Measurements from ENCODE around the gene SCN3B.

SCN3B gene

GRCh38 chr11:123594188-123594901 is 60.1 kb downstream of the SCN3B start:
- H3K4me1 ChIP-seq (ENCODE audit: control insufficient read depth, insufficient read depth, low read length), result no peaks in the 10 kb centered on the region
- H3K4me3 ChIP-seq (ENCODE audit: low read depth, low read length), result no peak overlapping the region
- ChIA-PET POLR2A (no interaction called here), CTCF (no interaction called here)
- no peak for TF ChIP-seq ZNF658 (tag by site-specific recombination; IDR thresholded peaks at IDR 0.05)
- no peak for TF ChIP-seq SP2 (tag by site-specific recombination; IDR thresholded peaks at IDR 0.05)
- TF ChIP-seq, protein P1, sequence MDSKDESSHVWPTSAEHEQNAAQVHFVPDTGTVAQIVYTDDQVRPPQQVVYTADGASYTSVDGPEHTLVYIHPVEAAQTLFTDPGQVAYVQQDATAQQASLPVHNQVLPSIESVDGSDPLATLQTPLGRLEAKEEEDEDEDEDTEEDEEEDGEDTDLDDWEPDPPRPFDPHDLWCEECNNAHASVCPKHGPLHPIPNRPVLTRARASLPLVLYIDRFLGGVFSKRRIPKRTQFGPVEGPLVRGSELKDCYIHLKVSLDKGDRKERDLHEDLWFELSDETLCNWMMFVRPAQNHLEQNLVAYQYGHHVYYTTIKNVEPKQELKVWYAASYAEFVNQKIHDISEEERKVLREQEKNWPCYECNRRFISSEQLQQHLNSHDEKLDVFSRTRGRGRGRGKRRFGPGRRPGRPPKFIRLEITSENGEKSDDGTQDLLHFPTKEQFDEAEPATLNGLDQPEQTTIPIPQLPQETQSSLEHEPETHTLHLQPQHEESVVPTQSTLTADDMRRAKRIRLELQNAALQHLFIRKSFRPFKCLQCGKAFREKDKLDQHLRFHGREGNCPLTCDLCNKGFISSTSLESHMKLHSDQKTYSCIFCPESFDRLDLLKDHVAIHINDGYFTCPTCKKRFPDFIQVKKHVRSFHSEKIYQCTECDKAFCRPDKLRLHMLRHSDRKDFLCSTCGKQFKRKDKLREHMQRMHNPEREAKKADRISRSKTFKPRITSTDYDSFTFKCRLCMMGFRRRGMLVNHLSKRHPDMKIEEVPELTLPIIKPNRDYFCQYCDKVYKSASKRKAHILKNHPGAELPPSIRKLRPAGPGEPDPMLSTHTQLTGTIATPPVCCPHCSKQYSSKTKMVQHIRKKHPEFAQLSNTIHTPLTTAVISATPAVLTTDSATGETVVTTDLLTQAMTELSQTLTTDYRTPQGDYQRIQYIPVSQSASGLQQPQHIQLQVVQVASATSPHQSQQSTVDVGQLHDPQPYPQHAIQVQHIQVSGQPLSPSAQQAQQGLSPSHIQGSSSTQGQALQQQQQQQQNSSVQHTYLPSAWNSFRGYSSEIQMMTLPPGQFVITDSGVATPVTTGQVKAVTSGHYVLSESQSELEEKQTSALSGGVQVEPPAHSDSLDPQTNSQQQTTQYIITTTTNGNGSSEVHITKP (tag by site-specific recombination; IDR thresholded peaks at IDR 0.05), result peak; percentile 72
- no peak for TF ChIP-seq ZNF19 (tag by site-specific recombination; IDR thresholded peaks at IDR 0.05; ENCODE audit: low read depth)
- TF ChIP-seq ZSCAN30 (tag by site-specific recombination; IDR thresholded peaks at IDR 0.05), result no peak
- TF ChIP-seq BCL6B (tag by site-specific recombination; IDR thresholded peaks at IDR 0.05), result no peak
- H3K9me3 ChIP-seq (ENCODE audit: control insufficient read depth, insufficient read depth, low read depth, low read length), result no peaks in the 10 kb centered on the region
- peaks cover 0 to 44% of the 10 kb centered on the region in 2 experiments; a peak in 1 of 3 replicates for H3K36me3 ChIP-seq (ENCODE audit: control insufficient read depth in 2 of 2, insufficient read depth in 1 of 2, low read length in 2 of 2)
- no peak overlapping the region for H3K27ac ChIP-seq (ENCODE audit: extremely low read depth, low read depth, low read length)

DNA sequence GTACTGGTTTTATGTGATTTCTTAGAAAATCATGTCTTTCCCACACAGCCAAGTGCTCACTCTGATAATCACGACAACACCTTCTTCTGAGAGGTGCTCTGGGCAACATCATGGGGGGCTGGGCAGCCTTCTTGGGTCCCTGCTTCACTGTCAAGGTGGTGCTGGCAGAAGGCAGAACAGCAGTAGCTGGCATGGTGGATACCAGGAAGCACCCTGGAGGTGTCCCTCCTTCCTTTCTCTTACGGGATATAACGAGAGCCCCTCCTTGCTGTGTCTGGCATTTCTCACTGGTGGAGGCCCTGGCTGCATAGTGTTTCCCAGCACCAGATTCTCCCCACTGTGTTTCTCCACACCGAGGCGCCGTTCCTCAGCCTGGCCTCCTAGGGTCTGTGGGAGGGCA is 60.9 kb downstream of the SCN3B start:
- CTCF ChIA-PET, result no interaction called here
- H3K4me1 ChIP-seq (ENCODE audit: control insufficient read depth, insufficient read depth, low read length), result no peaks in the 10 kb centered on the region

More for the DNA sequence above, 60.9 kb downstream of the SCN3B start:
- POLR2A ChIA-PET, result no interaction called here
- Histone ChIP-seq H3K27ac (ENCODE audit: extremely low read depth, low read depth, low read length) (no peak overlapping the region), H3K36me3 (ENCODE audit: control insufficient read depth in 2 of 2, insufficient read depth in 1 of 2, low read length in 2 of 2) (peaks cover 0 to 36% of the 10 kb centered on the region in 2 experiments; a peak in 1 of 3 replicates), H3K4me3 (ENCODE audit: low read depth, low read length) (no peak overlapping the region), H3K9me3 (ENCODE audit: control insufficient read depth, insufficient read depth, low read depth, low read length) (no peaks in the 10 kb centered on the region)
- TF ChIP-seq ZNF747 (tag by site-specific recombination; IDR thresholded peaks at IDR 0.05) (no peak), ZFHX2 (tag by site-specific recombination; conservative IDR thresholded peaks at IDR 0.05) (no peak), REPIN1 (tag by site-specific recombination; IDR thresholded peaks at IDR 0.05; ENCODE audit: low read depth) (no peak), ZBTB1 (tag by site-specific recombination; IDR thresholded peaks at IDR 0.05) (no peak), ZNF837 (tag by site-specific recombination; IDR thresholded peaks at IDR 0.05) (no peak), ZBTB26 (tag by site-specific recombination; optimal IDR thresholded peaks at IDR 0.05) (no peak), ZNF664 (tag by site-specific recombination; IDR thresholded peaks at IDR 0.05) (no peak), FEZF1 (tag by site-specific recombination; IDR thresholded peaks at IDR 0.05) (no peak), ZNF707 (tag by site-specific recombination; IDR thresholded peaks at IDR 0.05) (no peak), ZNF394 (tag by site-specific recombination; IDR thresholded peaks at IDR 0.05; ENCODE audit: borderline replicate concordance) (no peak), ZNF366 (tag by site-specific recombination; conservative IDR thresholded peaks at IDR 0.05) (no peak), ZNF514 (tag by site-specific recombination; IDR thresholded peaks at IDR 0.05) (no peak), ZNF157 (tag by site-specific recombination; IDR thresholded peaks at IDR 0.05) (no peak), ZBTB8A (tag by site-specific recombination; IDR thresholded peaks at IDR 0.05) (no peak), HOXA7 (CRISPR knock-in tag; IDR thresholded peaks at IDR 0.05; ENCODE audit: borderline replicate concordance) (no peak), KLF10 (tag by site-specific recombination; IDR thresholded peaks at IDR 0.05) (no peak), ZNF792 (tag by site-specific recombination; IDR thresholded peaks at IDR 0.05) (no peak)
- TF ChIP-seq, protein P2, sequence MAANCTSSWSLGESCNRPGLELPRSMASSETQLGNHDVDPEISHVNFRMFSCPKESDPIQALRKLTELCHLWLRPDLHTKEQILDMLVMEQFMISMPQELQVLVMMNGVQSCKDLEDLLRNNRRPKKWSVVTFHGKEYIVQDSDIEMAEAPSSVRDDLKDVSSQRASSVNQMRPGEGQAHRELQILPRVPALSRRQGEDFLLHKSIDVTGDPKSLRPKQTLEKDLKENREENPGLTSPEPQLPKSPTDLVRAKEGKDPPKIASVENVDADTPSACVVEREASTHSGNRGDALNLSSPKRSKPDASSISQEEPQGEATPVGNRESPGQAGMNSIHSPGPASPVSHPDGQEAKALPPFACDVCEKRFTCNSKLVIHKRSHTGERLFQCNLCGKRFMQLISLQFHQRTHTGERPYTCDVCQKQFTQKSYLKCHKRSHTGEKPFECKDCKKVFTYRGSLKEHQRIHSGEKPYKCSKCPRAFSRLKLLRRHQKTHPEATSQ (tag by site-specific recombination; IDR thresholded peaks at IDR 0.05), result no peak

Data from HEK293 (cell line).